H9 (cell line): ENCODE measurements around the gene MARVELD2. TPM values are rescaled to one million over a fixed set of nuclear protein-coding genes. Genes with fewer than 3 reads are reported as not detected.
"Not testable (repeated sequence)": the region's sequence is repeated elsewhere in the genome, so short reads cannot be mapped to it uniquely, and the experiment has no call there.

Experiments used
- DNase-seq: peaks from one replicate; pipeline ENCODE4 v3.0.0-alpha.2; 2017
- H2AFZ ChIP-seq: one replicate; pipeline ENCODE4 v1.6.1; 2013; ENCODE audit warnings: mild to moderate bottlenecking, low read length, control low read depth, moderate library complexity
- H2AK5ac ChIP-seq: 2 replicates; pipeline ENCODE4 v1.6.1; 2013; ENCODE audit warnings: low read length, control low read depth, mixed read lengths; ENCODE audit not compliant: insufficient read length
- H2BK120ac ChIP-seq: one replicate; pipeline ENCODE4 v1.6.1; 2013; ENCODE audit warnings: low read depth, mild to moderate bottlenecking, low read length, control low read depth, inconsistent platforms; ENCODE audit not compliant: poor library complexity, severe bottlenecking
- H2BK12ac ChIP-seq: 2 replicates; pipeline ENCODE4 v1.6.1; 2013; ENCODE audit warnings: low read length, control low read depth, mixed read lengths, low read depth; ENCODE audit not compliant: insufficient read length
- H2BK15ac ChIP-seq: 2 replicates; pipeline ENCODE4 v1.6.1; 2013; ENCODE audit warnings: low read depth, low read length, control low read depth
- H2BK20ac ChIP-seq: one replicate; pipeline ENCODE4 v1.6.1; 2013; ENCODE audit warnings: low read depth, mild to moderate bottlenecking, low read length, control low read depth, inconsistent platforms; ENCODE audit not compliant: poor library complexity, severe bottlenecking
- H2BK5ac ChIP-seq: 2 replicates; pipeline ENCODE4 v1.6.1; 2013; ENCODE audit warnings: low read length, control low read depth, mixed read lengths; ENCODE audit not compliant: insufficient read length
- H3K14ac ChIP-seq: 2 replicates; pipeline ENCODE4 v1.6.1; 2013; ENCODE audit warnings: low read length, control low read depth; ENCODE audit not compliant: insufficient read depth
- H3K18ac ChIP-seq: 2 replicates; pipeline ENCODE4 v1.6.1; 2013; ENCODE audit warnings: low read depth, mild to moderate bottlenecking, mixed read lengths, low read length, control low read depth; ENCODE audit not compliant: insufficient read length
- H3K23ac ChIP-seq: 2 replicates; pipeline ENCODE4 v1.6.1; 2013; ENCODE audit warnings: low read length, control low read depth, mixed read lengths, low read depth; ENCODE audit not compliant: insufficient read length
- H3K23me2 ChIP-seq: 2 replicates; pipeline ENCODE4 v1.6.1; 2013; ENCODE audit warnings: low read depth, mild to moderate bottlenecking, mixed read lengths, low read length, control low read depth; ENCODE audit not compliant: insufficient read length, poor library complexity, severe bottlenecking
- H3K27ac ChIP-seq: 2 replicates; pipeline ENCODE4 v1.5.1; 2013; ENCODE audit warnings: low read length, control low read depth, mixed read lengths, low read depth; ENCODE audit not compliant: insufficient read length
- H3K27me3 ChIP-seq: 2 replicates; pipeline ENCODE4 v1.6.1; 2013; ENCODE audit warnings: low read length, control low read depth, inconsistent platforms; ENCODE audit not compliant: insufficient read depth
- H3K4ac ChIP-seq: 2 replicates; pipeline ENCODE4 v1.6.1; 2013; ENCODE audit warnings: low read depth, mild to moderate bottlenecking, control low read depth, inconsistent platforms, low read length, moderate library complexity
- H3K4me1 ChIP-seq: 2 replicates; pipeline ENCODE4 v1.6.1; 2013; ENCODE audit warnings: low read length, control low read depth, inconsistent platforms; ENCODE audit not compliant: insufficient read depth
- H3K4me2 ChIP-seq: 2 replicates; pipeline ENCODE4 v1.6.1; 2013; ENCODE audit warnings: low read length, control low read depth, mixed read lengths; ENCODE audit not compliant: insufficient read length, insufficient read depth
- H3K56ac ChIP-seq: 2 replicates; pipeline ENCODE4 v1.6.1; 2013; ENCODE audit warnings: low read depth, mild to moderate bottlenecking, mixed read lengths, low read length, control low read depth; ENCODE audit not compliant: insufficient read length
- H3K79me1 ChIP-seq: 2 replicates; pipeline ENCODE4 v1.6.1; 2013; ENCODE audit warnings: low read depth, mild to moderate bottlenecking, moderate library complexity, low read length, control low read depth, inconsistent platforms; ENCODE audit not compliant: insufficient read depth, poor library complexity, severe bottlenecking
- H3K79me2 ChIP-seq: 2 replicates; pipeline ENCODE4 v1.6.1; 2013; ENCODE audit warnings: low read length, control low read depth, inconsistent platforms; ENCODE audit not compliant: insufficient read depth
- H3K9ac ChIP-seq: 2 replicates; pipeline ENCODE4 v1.6.1; 2013; ENCODE audit warnings: low read length, control low read depth, mixed read lengths; ENCODE audit not compliant: insufficient read length; ENCODE audit errors: extremely low read depth
- H3K9me3 ChIP-seq: one replicate; pipeline ENCODE4 v1.6.1; 2013; ENCODE audit warnings: low read depth, low read length, inconsistent platforms; ENCODE audit not compliant: control insufficient read depth
- H3T11ph ChIP-seq: one replicate; pipeline ENCODE4 v1.6.1; 2013; ENCODE audit warnings: mild to moderate bottlenecking, low read length, control low read depth, inconsistent platforms
- H4K20me1 ChIP-seq: one replicate; pipeline ENCODE4 v1.6.1; 2013; ENCODE audit not compliant: control insufficient read depth, insufficient read length, insufficient read depth
- H4K5ac ChIP-seq: 2 replicates; pipeline ENCODE4 v1.6.1; 2013; ENCODE audit warnings: low read depth, mild to moderate bottlenecking, mixed read lengths, low read length, control low read depth; ENCODE audit not compliant: insufficient read length
- H4K8ac ChIP-seq: replicated peaks from 2 replicates; pipeline ENCODE4 v1.6.1; 2013; ENCODE audit warnings: low read length, control low read depth, mixed read lengths, low read depth; ENCODE audit not compliant: insufficient read length
- H4K91ac ChIP-seq: 2 replicates; pipeline ENCODE4 v1.6.1; 2013; ENCODE audit warnings: low read depth, mild to moderate bottlenecking, moderate library complexity, mixed read lengths, low read length, control low read depth; ENCODE audit not compliant: insufficient read length
- H3K27ac Mint-ChIP-seq, 3 experiments: 2 replicates in 2 of 3; 3 replicates in 1 of 3; pipeline ENCODE4 v1.8.0; 2020 to 2021; ENCODE audit warnings: mixed read lengths in 3 of 3, mild to moderate bottlenecking in 1 of 3, moderate library complexity in 1 of 3
- H3K27me3 Mint-ChIP-seq: 2 replicates; pipeline ENCODE4 v1.8.0; 2021; ENCODE audit warnings: low read depth, mild to moderate bottlenecking, moderate library complexity, mixed read lengths
- H3K36me3 Mint-ChIP-seq, 3 experiments: 2 replicates in 2 of 3; 3 replicates in 1 of 3; pipeline ENCODE4 v1.8.0; 2020 to 2021; ENCODE audit warnings: low read depth in 3 of 3, mixed read lengths in 3 of 3; ENCODE audit not compliant: insufficient read depth in 1 of 3
- H3K4me1 Mint-ChIP-seq, 2 experiments: 2 replicates each; pipeline ENCODE4 v1.8.0; 2020; ENCODE audit warnings: mixed read lengths in 2 of 2
- H3K4me3 Mint-ChIP-seq, 2 experiments: 2 replicates in 1 of 2; 3 replicates in 1 of 2; pipeline ENCODE4 v1.8.0; 2020 to 2021; ENCODE audit warnings: mild to moderate bottlenecking in 2 of 2, mixed read lengths in 2 of 2, moderate library complexity in 1 of 2
- H3K9me3 Mint-ChIP-seq, 2 experiments: 2 replicates in 1 of 2; 3 replicates in 1 of 2; pipeline ENCODE4 v1.8.0; 2020; ENCODE audit warnings: mild to moderate bottlenecking in 2 of 2, mixed read lengths in 2 of 2, moderate library complexity in 1 of 2
- WGBS: extraction: QIAGEN DNeasy Blood & Tissue Kit; methylation state at CpG from one replicate; pipeline ENCODE4 v1.1.7; 2013; ENCODE audit warnings: missing lambda C conversion rate, low lambda C conversion rate, mixed read lengths; ENCODE audit not compliant: insufficient read length; ENCODE audit errors: extremely low coverage; 5-methylcytosine and 5-hydroxymethylcytosine counted together
- total RNA-seq: library from RNA; stranded (reverse); gene quantifications from 2 replicates; pipeline ENCODE4 v1.2.1, GENCODE V29; 2021
- TF ChIP-seq, protein P1 (sequence below): fragments of 200-600 bp; sonication (generic); conservative IDR thresholded peaks from 3 replicates; pipeline ENCODE4 v1.8.0; 2021; ENCODE audit warnings: antibody characterized with exemption, mild to moderate bottlenecking

Gene MARVELD2
- total RNA-seq, 1 experiment from 2014 or later, result 30.3 TPM

DNA sequence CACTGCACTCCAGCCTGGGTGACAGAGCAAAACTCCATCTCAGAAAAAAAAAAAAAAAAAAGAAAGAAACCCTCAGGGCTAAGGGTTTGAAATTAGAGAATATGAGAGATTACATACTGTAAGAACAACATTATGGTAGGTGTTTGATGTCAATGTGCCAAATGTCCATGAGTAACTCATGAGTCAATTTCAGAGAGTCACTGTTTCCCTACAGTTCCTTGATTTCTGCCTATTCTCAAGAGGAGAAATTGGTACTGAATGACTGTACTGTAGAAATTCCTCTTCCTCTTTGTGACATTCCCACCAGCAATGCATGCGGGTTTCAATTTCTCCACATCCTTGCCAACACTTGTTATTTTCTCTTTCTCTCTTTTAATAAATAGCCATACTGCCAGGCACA lies 35.2 kb downstream of the MARVELD2 start:
- Histone ChIP-seq H2BK12ac (no peak overlapping the region), H4K8ac (no peak overlapping the region), H3K23ac (no peak overlapping the region), H3K27me3 (no peaks in the 10 kb centered on the region), H2AFZ (no peak overlapping the region), H3T11ph (no peak overlapping the region), H3K4me2 (no peak overlapping the region), H2BK20ac (no peak overlapping the region), H3K4me1 (no peaks in the 10 kb centered on the region), H4K5ac (no peak overlapping the region), H3K18ac (no peak overlapping the region), H2BK5ac (no peak overlapping the region), H3K9ac (no peak overlapping the region), H3K23me2 (no peaks in the 10 kb centered on the region), H3K4ac (no peak overlapping the region), H2BK15ac (no peak overlapping the region), H4K20me1 (no peaks in the 10 kb centered on the region), H3K79me1 (no peaks in the 10 kb centered on the region), H2BK120ac (no peak overlapping the region), H3K56ac (no peak overlapping the region), H4K91ac (no peak overlapping the region), H3K27ac (no peak overlapping the region), H3K9me3 (no peaks in the 10 kb centered on the region), H2AK5ac (no peak overlapping the region), H3K14ac (no peak overlapping the region), H3K79me2 (no peaks in the 10 kb centered on the region)
- TF ChIP-seq, protein P1, sequence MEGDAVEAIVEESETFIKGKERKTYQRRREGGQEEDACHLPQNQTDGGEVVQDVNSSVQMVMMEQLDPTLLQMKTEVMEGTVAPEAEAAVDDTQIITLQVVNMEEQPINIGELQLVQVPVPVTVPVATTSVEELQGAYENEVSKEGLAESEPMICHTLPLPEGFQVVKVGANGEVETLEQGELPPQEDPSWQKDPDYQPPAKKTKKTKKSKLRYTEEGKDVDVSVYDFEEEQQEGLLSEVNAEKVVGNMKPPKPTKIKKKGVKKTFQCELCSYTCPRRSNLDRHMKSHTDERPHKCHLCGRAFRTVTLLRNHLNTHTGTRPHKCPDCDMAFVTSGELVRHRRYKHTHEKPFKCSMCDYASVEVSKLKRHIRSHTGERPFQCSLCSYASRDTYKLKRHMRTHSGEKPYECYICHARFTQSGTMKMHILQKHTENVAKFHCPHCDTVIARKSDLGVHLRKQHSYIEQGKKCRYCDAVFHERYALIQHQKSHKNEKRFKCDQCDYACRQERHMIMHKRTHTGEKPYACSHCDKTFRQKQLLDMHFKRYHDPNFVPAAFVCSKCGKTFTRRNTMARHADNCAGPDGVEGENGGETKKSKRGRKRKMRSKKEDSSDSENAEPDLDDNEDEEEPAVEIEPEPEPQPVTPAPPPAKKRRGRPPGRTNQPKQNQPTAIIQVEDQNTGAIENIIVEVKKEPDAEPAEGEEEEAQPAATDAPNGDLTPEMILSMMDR, result no peak
- no peak overlapping the region; a peak in 1 of 7 replicates for H3K27ac Mint-ChIP-seq
- H3K9me3 Mint-ChIP-seq, result no peaks in the 10 kb centered on the region
- no peak for DNase-seq
- H3K27me3 Mint-ChIP-seq, result no peaks in the 10 kb centered on the region; the same call in 1 of the 2 replicates
- no peaks in the 10 kb centered on the region for H3K36me3 Mint-ChIP-seq
- H3K4me1 Mint-ChIP-seq, result peaks cover 6 to 7% of the 10 kb centered on the region in 2 experiments
- WGBS, result no CpG with 5 or more reads among the region's 1 CpG
- no peak overlapping the region for H3K4me3 Mint-ChIP-seq

DNA sequence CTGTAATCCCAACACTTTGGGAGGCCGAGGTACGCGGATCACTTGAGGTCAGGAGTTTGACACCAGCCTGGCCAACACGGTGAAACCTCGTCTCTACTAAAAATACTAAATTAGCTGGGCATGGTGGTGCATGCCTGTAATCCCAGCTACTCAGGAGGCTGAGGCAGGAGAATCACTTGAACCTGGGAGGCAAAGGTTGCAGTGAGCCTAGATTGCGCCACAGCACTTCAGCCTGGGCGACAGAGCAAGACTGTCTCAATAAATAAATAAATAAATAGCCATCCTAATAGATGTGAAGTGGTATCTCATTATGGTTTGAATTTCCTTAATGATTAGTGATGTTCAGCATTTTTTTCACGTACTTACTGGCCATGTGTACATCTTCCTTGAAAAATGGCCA lies 35.6 kb downstream of the MARVELD2 start:
- not testable (repeated sequence) for H3K4me2 ChIP-seq, H3K4me1 ChIP-seq, H3K79me2 ChIP-seq, H3K4me1 Mint-ChIP-seq, H3K23ac ChIP-seq, H3K18ac ChIP-seq, H2BK20ac ChIP-seq, H3K27ac Mint-ChIP-seq, H2BK15ac ChIP-seq, H4K8ac ChIP-seq, H3T11ph ChIP-seq, H4K5ac ChIP-seq, H3K36me3 Mint-ChIP-seq, H3K14ac ChIP-seq, H3K27ac ChIP-seq, H2AFZ ChIP-seq, H3K9ac ChIP-seq, H3K23me2 ChIP-seq, H2BK120ac ChIP-seq, H2BK12ac ChIP-seq, H3K4ac ChIP-seq, H4K20me1 ChIP-seq, H2BK5ac ChIP-seq, H2AK5ac ChIP-seq, H3K9me3 Mint-ChIP-seq, H3K27me3 ChIP-seq, H3K27me3 Mint-ChIP-seq, H3K79me1 ChIP-seq, H3K56ac ChIP-seq, DNase-seq, H3K4me3 Mint-ChIP-seq, H3K9me3 ChIP-seq, H4K91ac ChIP-seq
- no CpG with 5 or more reads among the region's 8 CpGs for WGBS
